CD4-positive, CD25-positive, alpha-beta regulatory T cell (primary cell): ENCODE results near the gene HS1BP3. TPM values are rescaled to one million over a fixed set of nuclear protein-coding genes. Genes with fewer than 3 reads are reported as not detected.

Experiments used
- ATAC-seq, 2 donors: fragments of 150-1000 bp; cut with Tn5 transposase; one replicate each; pipeline ENCODE4 v1.10.0; 2021; ENCODE audit warnings: low read depth in 2 of 2, moderate number of reproducible peaks in 2 of 2, moderate library complexity in 1 of 2
- DNase-seq, 3 donors: peaks; one replicate each; pipeline versions ENCODE4 v3.0.0 to v3.0.0-alpha.2; 2012 to 2022; ENCODE audit warnings: mixed read lengths in 1 of 3
- H3K27ac ChIP-seq: one replicate; pipeline ENCODE4 v1.7.0; 2013; ENCODE audit warnings: mild to moderate bottlenecking, low read length; ENCODE audit not compliant: insufficient read depth, poor library complexity, severe bottlenecking
- H3K27me3 ChIP-seq: one replicate; pipeline ENCODE4 v1.7.0; 2013; ENCODE audit warnings: low read length; ENCODE audit not compliant: control insufficient read depth, insufficient read depth
- H3K36me3 ChIP-seq: one replicate; pipeline ENCODE4 v1.7.0; 2013; ENCODE audit warnings: mild to moderate bottlenecking, low read length, moderate library complexity; ENCODE audit not compliant: control insufficient read depth, insufficient read depth
- H3K4me1 ChIP-seq: 2 replicates; pipeline ENCODE4 v1.7.0; 2013; ENCODE audit warnings: mild to moderate bottlenecking, low read length; ENCODE audit not compliant: insufficient read depth, control insufficient read depth, poor library complexity, severe bottlenecking
- H3K4me3 ChIP-seq: one replicate; pipeline ENCODE4 v1.7.0; 2013; ENCODE audit warnings: low read depth, mild to moderate bottlenecking, low read length, moderate library complexity
- H3K9me3 ChIP-seq, 2 experiments: 1 replicate in 1 of 2; 2 replicates in 1 of 2; pipeline ENCODE4 v1.7.0; 2013; ENCODE audit warnings: low read length in 2 of 2, mild to moderate bottlenecking in 1 of 2, moderate library complexity in 1 of 2; ENCODE audit not compliant: control insufficient read depth in 2 of 2
- H3K27ac Mint-ChIP-seq, 3 donors: one replicate each; pipeline ENCODE4 v1.8.0; 2020 to 2022; ENCODE audit warnings: mild to moderate bottlenecking in 3 of 3, mixed read lengths in 3 of 3, moderate library complexity in 2 of 3
- H3K27me3 Mint-ChIP-seq: one replicate; pipeline ENCODE4 v1.8.0; 2022; ENCODE audit warnings: mild to moderate bottlenecking, mixed read lengths
- H3K36me3 Mint-ChIP-seq: one replicate; pipeline ENCODE4 v1.8.0; 2020; ENCODE audit warnings: mixed read lengths
- H3K4me1 Mint-ChIP-seq, 4 donors: one replicate each; pipeline ENCODE4 v1.8.0; 2020 to 2022; ENCODE audit warnings: mixed read lengths in 4 of 4, mild to moderate bottlenecking in 1 of 4
- H3K4me3 Mint-ChIP-seq, 4 donors: one replicate each; pipeline ENCODE4 v1.8.0; 2020 to 2022; ENCODE audit warnings: mild to moderate bottlenecking in 4 of 4, mixed read lengths in 4 of 4, moderate library complexity in 3 of 4
- H3K9me3 Mint-ChIP-seq, 7 donors: one replicate each; pipeline ENCODE4 v1.8.0; 2020 to 2022; ENCODE audit warnings: mixed read lengths in 7 of 7, mild to moderate bottlenecking in 3 of 7, moderate library complexity in 2 of 7
- polyA plus RNA-seq, 4 donors: library from polyadenylated mRNA; unstranded; fragments of 300-500 nt; fragmentation: Illumina TruSeq; gene quantifications; one replicate each; pipeline ENCODE4 v1.2.3, GENCODE V29; 2021
- total RNA-seq: library from RNA; stranded (reverse); gene quantifications from one replicate; pipeline ENCODE4 v1.2.3, GENCODE V29; 2022

Gene HS1BP3
- total and polyA plus RNA-seq, 5 donors from 2014 or later, result 13.6 to 22.5 (median 20.5) TPM

- Histone ChIP-seq H3K27me3 (no peaks in the 10 kb centered on the region), H3K27ac (no peak overlapping the region), H3K4me3 (peak overlapping the region; percentile 77), H3K4me1 (peaks cover 21% of the 10 kb centered on the region), H3K9me3 (no peaks in the 10 kb centered on the region), H3K36me3 (peaks cover 6% of the 10 kb centered on the region)
- DNase-seq, result no peak
- Mint-ChIP-seq H3K36me3 (peaks cover 1% of the 10 kb centered on the region), H3K4me3 (peak overlapping the region; percentile 90 to 96 (median 93)), H3K27me3 (peaks cover 14% of the 10 kb centered on the region), H3K27ac (peak overlapping the region; percentile 41 to 98 (median 97)), H3K4me1 (peaks cover 18 to 37% (median 31%) of the 10 kb centered on the region in 4 donors), H3K9me3 (no peaks in the 10 kb centered on the region)
- no peak for ATAC-seq
These were observed 922 bp downstream of the HS1BP3 start for GRCh38 chr2:20649976-20650375.

DNA sequence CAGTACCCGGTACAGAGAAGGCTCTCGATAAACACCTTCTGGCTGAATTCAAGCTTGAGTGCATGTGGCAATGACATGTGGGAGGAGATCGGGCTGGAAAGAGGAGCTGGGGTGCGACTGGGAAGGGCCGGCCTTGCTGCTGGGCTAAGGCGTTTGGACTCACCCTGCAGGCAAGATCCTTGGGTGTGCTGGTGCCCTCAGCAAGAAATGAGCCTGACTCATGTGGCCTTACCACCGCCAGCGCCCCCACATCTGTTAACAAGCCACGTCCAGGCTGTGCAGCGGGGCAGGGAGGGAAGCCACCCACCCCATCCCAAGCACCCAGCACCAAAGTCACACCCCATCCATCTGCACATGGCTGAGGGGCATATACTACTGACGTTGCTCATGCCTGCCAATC is 1.3 kb downstream of the HS1BP3 start:
- Histone ChIP-seq H3K9me3 (no peaks in the 10 kb centered on the region), H3K27ac (no peak overlapping the region), H3K4me3 (no peak overlapping the region), H3K4me1 (peaks cover 21% of the 10 kb centered on the region), H3K36me3 (peaks cover 10% of the 10 kb centered on the region), H3K27me3 (no peaks in the 10 kb centered on the region)
- ATAC-seq (no peak), DNase-seq (no peak)
- H3K36me3 Mint-ChIP-seq, result peaks cover 5% of the 10 kb centered on the region
- peak overlapping the region in 2 of 3 donors; percentile 97 to 98 for H3K27ac Mint-ChIP-seq
- H3K4me3 Mint-ChIP-seq, result peak overlapping the region; percentile 90 to 96 (median 93)
- H3K27me3 Mint-ChIP-seq, result peaks cover 10% of the 10 kb centered on the region
- no peaks in the 10 kb centered on the region for H3K9me3 Mint-ChIP-seq
- peaks cover 18 to 37% (median 30%) of the 10 kb centered on the region in 4 donors for H3K4me1 Mint-ChIP-seq

- no peak overlapping the region for H3K4me3 ChIP-seq
- peaks cover 18 to 41% (median 34%) of the 10 kb centered on the region in 4 donors for H3K4me1 Mint-ChIP-seq
- ATAC-seq (no peak), DNase-seq (no peak)
- no peaks in the 10 kb centered on the region for H3K27me3 ChIP-seq
- peak overlapping the region in 2 of 3 donors; percentile 97 to 98 for H3K27ac Mint-ChIP-seq
- H3K4me1 ChIP-seq, result peaks cover 21% of the 10 kb centered on the region
- no peaks in the 10 kb centered on the region for H3K9me3 Mint-ChIP-seq
- no peaks in the 10 kb centered on the region for H3K9me3 ChIP-seq
- peak overlapping the region in 3 of 4 donors; percentile 30 to 94 (median 92) for H3K4me3 Mint-ChIP-seq
- H3K36me3 ChIP-seq, result peaks cover 10% of the 10 kb centered on the region
- H3K27ac ChIP-seq, result no peak overlapping the region
- peaks cover 8% of the 10 kb centered on the region for H3K27me3 Mint-ChIP-seq
- H3K36me3 Mint-ChIP-seq, result peaks cover 12% of the 10 kb centered on the region
These were observed 2.1 kb downstream of the HS1BP3 start for GRCh38 chr2:20648831-20649230.

GRCh38 chr2:20648206-20648605 is 2.7 kb downstream of the HS1BP3 start:
- H3K4me1 Mint-ChIP-seq, result peaks cover 18 to 47% (median 34%) of the 10 kb centered on the region in 4 donors
- Histone ChIP-seq H3K27ac (no peak overlapping the region), H3K9me3 (no peaks in the 10 kb centered on the region), H3K36me3 (peaks cover 13% of the 10 kb centered on the region), H3K4me1 (peaks cover 21% of the 10 kb centered on the region), H3K4me3 (no peak overlapping the region), H3K27me3 (no peaks in the 10 kb centered on the region)
- H3K36me3 Mint-ChIP-seq, result peaks cover 16% of the 10 kb centered on the region
- H3K4me3 Mint-ChIP-seq, result peak overlapping the region in 3 of 4 donors; percentile 25 to 92 (median 48)
- ATAC-seq (no peak), DNase-seq (no peak)
- H3K9me3 Mint-ChIP-seq, result no peaks in the 10 kb centered on the region
- peak overlapping the region in 2 of 3 donors; percentile 31 to 98 for H3K27ac Mint-ChIP-seq
- H3K27me3 Mint-ChIP-seq, result peaks cover 8% of the 10 kb centered on the region

DNA sequence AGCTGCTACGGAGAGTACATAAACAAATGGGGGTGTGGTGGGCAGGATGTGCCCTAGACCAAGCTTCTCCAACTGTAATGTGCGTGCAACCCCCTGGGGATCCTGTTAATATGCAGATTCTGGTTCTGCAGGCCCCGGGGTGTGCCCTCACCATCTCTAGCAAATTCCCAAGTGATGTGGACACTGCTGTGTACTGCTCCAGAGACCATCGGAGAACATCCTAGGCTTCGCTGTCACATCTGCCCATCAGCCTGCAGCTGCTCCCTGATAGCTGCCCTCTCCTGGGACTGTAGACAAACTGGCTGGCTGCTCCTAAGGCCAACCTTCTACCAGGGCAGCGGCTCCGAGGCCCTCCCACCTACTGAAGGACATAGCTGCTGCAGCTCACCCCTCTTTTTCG is 3.2 kb downstream of the HS1BP3 start:
- peak overlapping the region in 1 of 4 donors; percentile 48 for H3K4me3 Mint-ChIP-seq
- H3K27ac Mint-ChIP-seq, result peak overlapping the region in 2 of 3 donors; percentile 31 to 98
- H3K9me3 Mint-ChIP-seq, result no peaks in the 10 kb centered on the region

DNA sequence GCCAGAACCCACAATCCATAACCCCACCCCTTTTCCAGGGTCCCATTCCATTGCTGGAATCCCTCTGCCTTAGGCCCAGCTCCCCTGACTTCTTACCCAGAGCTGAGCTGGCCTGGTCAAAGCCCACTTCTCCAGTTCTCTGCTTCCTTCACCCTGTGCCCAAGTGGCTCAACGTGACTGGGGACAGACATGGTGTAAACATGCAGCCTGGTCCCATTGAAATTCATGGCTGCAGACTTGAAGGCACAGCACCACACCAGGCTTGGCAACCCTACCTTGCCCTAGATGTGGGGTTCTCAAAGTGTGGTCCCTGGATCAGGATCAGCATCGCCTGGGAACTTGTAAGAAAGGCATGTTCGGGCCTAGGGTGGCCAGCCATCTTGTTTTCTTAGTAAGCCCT is 3.7 kb downstream of the HS1BP3 start:
- Mint-ChIP-seq H3K27me3 (no peaks in the 10 kb centered on the region), H3K27ac (no peak overlapping the region), H3K4me1 (peaks cover 18 to 56% (median 34%) of the 10 kb centered on the region in 4 donors), H3K36me3 (peaks cover 17% of the 10 kb centered on the region), H3K9me3 (no peaks in the 10 kb centered on the region), H3K4me3 (no peak overlapping the region)
- Histone ChIP-seq H3K36me3 (peaks cover 15% of the 10 kb centered on the region), H3K4me3 (no peak overlapping the region), H3K27ac (no peak overlapping the region), H3K4me1 (peaks cover 26% of the 10 kb centered on the region), H3K27me3 (no peaks in the 10 kb centered on the region), H3K9me3 (no peaks in the 10 kb centered on the region)
- ATAC-seq, result no peak
- DNase-seq, result no peak

More for the DNA sequence above, 3.2 kb downstream of the HS1BP3 start:
- no peak for DNase-seq
- peaks cover 15% of the 10 kb centered on the region for H3K36me3 ChIP-seq
- no peak overlapping the region for H3K27ac ChIP-seq
- ATAC-seq, result no peak
- peaks cover 17% of the 10 kb centered on the region for H3K36me3 Mint-ChIP-seq
- H3K27me3 ChIP-seq, result no peaks in the 10 kb centered on the region
- peaks cover 4% of the 10 kb centered on the region for H3K27me3 Mint-ChIP-seq
- H3K4me1 Mint-ChIP-seq, result peaks cover 18 to 51% (median 34%) of the 10 kb centered on the region in 4 donors
- peaks cover 21% of the 10 kb centered on the region for H3K4me1 ChIP-seq
- no peaks in the 10 kb centered on the region for H3K9me3 ChIP-seq
- H3K4me3 ChIP-seq, result no peak overlapping the region

DNA sequence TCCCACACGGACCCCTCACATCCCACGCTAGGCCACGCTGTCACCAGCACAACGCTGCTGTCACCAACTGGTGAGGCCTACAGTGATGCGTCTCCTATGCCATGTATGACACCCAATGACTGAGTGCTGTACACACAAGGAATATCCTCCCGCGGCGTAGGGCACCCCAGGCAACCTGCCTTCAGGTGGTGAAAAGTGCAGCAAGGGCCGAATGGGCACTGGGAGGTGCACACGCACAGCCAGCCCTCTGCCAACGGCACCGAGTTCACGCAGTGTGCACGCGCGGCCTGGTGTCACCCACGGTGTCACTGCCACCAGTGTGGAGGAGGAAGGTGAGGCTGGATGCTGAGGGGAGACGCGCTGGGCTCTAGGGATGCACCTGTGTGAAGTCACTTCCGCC is 4.5 kb downstream of the HS1BP3 start:
- Mint-ChIP-seq H3K4me3 (peak overlapping the region in 2 of 4 donors; percentile 5 to 25), H3K4me1 (peaks cover 18 to 54% (median 30%) of the 10 kb centered on the region in 4 donors), H3K36me3 (peaks cover 24% of the 10 kb centered on the region), H3K9me3 (no peaks in the 10 kb centered on the region), H3K27ac (no peak overlapping the region), H3K27me3 (no peaks in the 10 kb centered on the region)
- DNase-seq (no peak), ATAC-seq (no peak)
- no peak overlapping the region for H3K4me3 ChIP-seq
- H3K9me3 ChIP-seq, result no peaks in the 10 kb centered on the region
- H3K27ac ChIP-seq, result no peak overlapping the region
- H3K4me1 ChIP-seq, result peaks cover 22% of the 10 kb centered on the region
- peaks cover 17% of the 10 kb centered on the region for H3K36me3 ChIP-seq
- H3K27me3 ChIP-seq, result no peaks in the 10 kb centered on the region

GRCh38 chr2:20645761-20646160 is 5.1 kb downstream of the HS1BP3 start:
- H3K36me3 ChIP-seq, result peaks cover 23% of the 10 kb centered on the region
- no peak overlapping the region for H3K27ac Mint-ChIP-seq
- no peaks in the 10 kb centered on the region for H3K27me3 Mint-ChIP-seq
- peaks cover 18% of the 10 kb centered on the region for H3K4me1 ChIP-seq
- ATAC-seq (no peak), DNase-seq (no peak)
- no peak overlapping the region for H3K4me3 ChIP-seq
- H3K36me3 Mint-ChIP-seq, result peaks cover 29% of the 10 kb centered on the region
- H3K27ac ChIP-seq, result no peak overlapping the region
- H3K9me3 ChIP-seq, result no peaks in the 10 kb centered on the region
- H3K27me3 ChIP-seq, result no peaks in the 10 kb centered on the region
- peaks cover 18 to 50% (median 27%) of the 10 kb centered on the region in 4 donors for H3K4me1 Mint-ChIP-seq
- no peaks in the 10 kb centered on the region for H3K9me3 Mint-ChIP-seq
- H3K4me3 Mint-ChIP-seq, result peak overlapping the region in 1 of 4 donors; percentile 25
